DMS114 treated with DMSO at 0.1 percent for 48 hours (cell line): ENCODE data around the gene COL20A1.
"Not testable (repeated sequence)": the region's sequence is repeated elsewhere in the genome, so short reads cannot be mapped to it uniquely, and the experiment has no call there.

ENCODE experiments used
- DNase-seq: peaks from one replicate; lab custom pipeline; 2025; ENCODE audit not compliant: unreplicated experiment; lab: John Stamatoyannopoulos, UW

COL20A1 gene

GRCh38 chr20:63330084-63330760 is 37.2 kb downstream of the COL20A1 start:
- no peak for DNase-seq

DNA sequence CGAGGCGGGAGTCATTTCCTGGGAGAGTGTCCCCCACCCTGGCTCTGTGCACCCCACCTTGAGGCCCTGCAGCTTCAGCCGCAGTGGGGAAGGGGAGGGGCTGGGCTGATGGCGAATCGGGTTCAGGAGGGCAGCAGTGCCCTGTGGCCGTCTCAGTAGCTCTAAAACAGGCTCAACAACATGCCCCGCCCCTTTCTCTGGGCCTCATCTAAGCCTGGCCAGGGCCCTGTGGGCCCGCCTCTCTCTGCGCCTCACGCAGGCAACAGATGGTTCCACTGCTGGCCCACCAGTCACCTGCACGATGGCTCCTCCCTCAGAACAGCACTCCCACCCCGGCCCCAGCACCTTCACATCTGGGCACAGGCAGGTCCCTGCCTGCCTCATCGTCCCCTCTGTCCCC is 38.0 kb downstream of the COL20A1 start:
- DNase-seq = no peak

DNA sequence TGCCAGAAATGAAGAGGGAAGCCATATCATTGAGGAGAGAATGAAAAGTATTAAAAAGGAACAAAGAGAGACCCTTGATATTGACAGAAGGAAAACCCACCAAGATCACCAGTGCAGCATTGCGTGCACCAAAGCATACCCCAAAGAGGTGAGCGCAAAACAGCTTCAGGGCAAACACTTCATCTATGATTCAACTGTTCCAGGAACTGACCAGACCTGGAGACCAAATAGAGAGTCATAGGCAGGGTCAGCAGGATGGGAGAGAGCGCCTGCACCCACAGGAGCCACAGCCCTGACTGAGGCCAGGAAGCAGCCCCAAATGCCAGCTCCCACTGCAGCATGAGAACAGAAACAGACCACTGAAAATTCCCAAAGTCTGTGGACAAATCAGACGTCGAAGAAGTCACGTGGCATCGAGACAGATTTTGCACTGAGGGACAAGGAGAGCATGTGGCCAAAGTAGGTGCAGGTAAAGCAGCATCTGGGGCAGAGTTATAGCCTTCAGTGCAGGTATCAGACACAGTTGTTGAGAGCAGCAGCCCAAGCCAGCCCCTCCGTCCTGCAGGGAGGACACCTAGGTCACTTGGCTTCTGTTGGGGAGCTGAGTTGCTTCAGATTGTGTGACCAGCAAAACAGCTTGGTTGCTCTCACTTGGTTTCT is 38.9 kb downstream of the COL20A1 start:
- no peak for DNase-seq

- no peak for DNase-seq
Observed at GRCh38 chr20:63332488-63333240, 39.7 kb downstream of the COL20A1 start.

DNA sequence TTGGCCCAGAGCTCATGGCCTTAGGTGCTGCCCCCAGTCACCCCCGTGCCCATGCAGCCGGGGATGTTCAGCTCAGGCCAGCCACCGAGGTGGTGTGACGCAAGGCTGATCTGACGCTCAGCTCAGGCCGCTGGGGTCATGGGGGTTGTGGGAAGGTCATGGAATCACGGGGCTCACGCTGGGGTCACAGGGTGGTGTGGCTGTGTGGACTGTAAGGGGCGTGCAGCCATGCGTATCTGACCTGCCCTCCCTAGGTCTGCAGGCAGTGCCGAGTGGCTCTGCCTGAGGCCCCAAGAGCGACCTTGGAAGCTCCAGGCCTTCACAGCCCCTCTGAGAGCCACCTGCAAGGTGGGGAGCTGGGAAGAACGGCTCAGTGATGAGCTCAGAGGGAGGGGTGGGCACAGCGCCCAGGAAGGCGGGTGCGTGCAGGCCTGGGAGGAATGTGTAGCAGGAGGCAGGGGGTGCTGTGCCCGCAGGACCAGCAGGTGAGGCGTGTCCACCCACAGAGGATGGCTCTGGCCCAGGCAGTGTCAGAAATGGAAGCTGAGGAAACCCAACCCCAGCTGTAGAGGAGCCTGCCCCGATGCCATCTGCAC is 40.4 kb downstream of the COL20A1 start:
- no peak for DNase-seq

GRCh38 chr20:63334356-63334755 is 41.4 kb downstream of the COL20A1 start:
- DNase-seq = no peak

GRCh38 chr20:63335060-63335459 is 42.1 kb downstream of the COL20A1 start:
- not testable (repeated sequence) for DNase-seq

DNA sequence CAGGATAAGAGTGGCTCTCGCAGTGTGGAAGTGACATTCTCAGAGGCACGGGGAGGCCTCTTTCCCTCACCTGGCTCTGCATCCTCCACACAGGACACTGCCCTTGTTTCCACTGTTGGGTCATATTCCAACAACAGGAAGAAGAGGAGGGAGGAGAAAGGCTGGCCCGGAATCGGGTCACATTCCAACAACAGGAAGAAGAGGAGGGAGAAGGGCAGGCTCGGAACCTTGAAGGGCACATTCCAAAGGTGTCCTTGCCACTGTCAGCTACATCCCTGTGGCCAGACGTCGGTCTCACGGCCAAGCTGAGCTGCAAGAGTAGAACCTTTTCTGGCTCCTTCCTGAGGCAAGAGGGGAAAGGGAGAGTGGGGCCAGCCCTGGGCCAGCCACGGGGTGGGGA is 42.7 kb downstream of the COL20A1 start:
- DNase-seq = no peak

- no peak for DNase-seq
Observed at GRCh38 chr20:63336232-63336752, 43.3 kb downstream of the COL20A1 start.

DNA sequence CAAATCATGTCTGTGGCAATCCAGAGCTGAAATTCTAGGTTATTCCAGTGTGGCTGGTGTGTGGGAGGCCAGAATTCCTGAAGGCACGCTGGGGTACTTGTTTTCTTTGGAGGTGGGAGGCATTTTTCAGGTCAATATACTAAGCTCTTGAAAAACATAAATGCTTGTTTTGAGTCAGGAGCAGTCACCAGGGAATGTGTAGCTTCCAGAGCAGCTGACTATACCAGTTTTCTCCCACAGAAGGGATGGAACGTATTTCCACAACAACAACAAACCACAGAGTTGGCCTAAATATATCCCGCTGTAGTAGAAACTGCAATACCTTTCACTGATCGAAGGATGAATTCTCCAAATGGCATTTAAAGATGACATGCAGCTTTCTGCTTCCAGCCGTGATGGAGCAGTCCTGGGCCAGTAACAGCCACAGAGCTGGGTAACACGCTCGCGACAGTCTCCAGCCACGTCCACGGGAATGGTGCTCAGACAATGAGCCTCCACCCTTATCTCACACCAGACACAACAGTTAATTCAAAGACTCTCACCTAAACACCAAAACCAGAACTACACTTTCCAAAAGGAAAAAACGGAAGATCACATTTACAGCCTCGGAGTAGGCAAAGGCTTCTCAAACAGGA is 44.9 kb downstream of the COL20A1 start:
- DNase-seq = no peak

DNA sequence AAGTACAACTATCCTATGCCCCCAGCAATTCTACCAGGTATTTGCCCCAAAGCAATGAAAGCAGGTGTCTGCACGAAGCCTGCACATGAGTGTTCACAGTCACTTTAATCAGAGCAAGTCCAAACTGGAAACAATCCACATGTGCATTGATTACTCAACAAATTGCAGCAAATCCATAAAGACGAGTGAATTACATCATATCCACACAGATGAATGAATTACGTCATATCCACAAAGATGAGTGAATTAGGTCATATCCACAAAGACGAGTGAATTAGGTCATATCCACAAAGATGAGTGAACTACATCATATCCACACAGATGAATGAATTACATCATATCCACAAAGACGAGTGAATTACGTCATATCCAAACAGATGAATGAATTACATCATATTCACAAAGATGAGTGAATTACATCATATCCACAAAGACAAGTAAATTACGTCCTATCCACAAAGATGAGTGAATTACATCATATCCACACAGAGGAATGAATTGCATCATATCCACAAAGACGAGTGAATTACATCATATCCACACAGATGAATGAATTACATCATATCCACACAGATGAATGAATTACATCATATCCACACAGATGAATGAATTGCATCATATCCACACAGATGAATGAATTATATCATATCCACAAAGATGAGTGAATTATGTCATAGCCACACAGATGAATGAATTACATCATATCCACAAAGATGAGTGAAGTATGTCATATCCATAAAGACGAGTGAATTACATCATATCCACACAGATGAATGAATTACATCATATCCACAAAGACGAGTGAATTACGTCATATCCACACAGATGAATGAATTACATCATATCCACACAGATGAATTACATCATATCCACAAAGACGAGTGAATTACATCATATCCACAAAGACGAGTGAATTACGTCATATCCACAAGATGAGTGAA is 46.4 kb downstream of the COL20A1 start:
- DNase-seq = not testable (repeated sequence)

- not testable (repeated sequence) for DNase-seq
Observed at GRCh38 chr20:63340158-63340688, 47.2 kb downstream of the COL20A1 start.

DNA sequence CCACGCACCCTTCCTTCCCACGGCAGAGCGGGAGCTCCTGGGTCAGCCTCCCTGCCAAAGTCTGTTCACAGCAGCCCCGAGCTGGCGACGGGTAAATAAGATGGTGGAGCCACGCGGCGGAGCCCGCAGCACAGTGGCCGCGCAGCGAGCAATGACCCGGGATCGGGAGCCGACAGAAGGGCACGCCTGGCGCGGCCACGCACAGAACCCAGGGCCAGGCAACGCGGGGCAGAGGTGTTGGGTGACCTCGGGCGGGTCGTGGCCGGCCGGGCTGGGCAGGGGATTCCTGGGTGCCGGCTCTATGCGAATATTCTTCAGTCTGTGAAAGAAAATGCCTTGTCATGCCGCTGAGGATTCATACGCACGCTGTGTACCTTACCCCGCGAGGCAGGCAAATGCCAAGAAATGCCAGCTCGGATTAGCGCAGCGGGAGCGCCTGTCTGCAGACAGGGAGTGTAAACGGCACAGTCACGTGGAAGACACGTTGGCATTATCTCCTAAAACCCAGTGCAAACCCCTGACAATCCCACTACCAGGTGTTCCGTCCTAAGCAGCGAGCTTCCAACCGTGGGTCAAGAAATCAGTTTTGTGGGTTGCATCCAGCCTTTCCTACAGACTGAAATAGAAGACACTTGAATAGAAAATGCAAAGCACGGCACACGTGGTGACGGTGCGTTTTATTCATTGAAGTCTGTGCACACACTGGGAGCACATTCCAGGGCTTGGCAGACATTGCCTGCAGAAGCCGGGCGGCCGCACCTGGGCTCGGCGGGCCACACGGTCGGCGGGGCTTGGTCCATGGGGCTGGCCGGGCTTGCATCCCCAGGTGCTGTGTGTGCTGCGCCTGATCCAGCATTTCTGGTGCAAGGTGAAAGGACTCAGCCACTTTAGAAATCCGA is 49.8 kb downstream of the COL20A1 start:
- DNase-seq = no peak

DNA sequence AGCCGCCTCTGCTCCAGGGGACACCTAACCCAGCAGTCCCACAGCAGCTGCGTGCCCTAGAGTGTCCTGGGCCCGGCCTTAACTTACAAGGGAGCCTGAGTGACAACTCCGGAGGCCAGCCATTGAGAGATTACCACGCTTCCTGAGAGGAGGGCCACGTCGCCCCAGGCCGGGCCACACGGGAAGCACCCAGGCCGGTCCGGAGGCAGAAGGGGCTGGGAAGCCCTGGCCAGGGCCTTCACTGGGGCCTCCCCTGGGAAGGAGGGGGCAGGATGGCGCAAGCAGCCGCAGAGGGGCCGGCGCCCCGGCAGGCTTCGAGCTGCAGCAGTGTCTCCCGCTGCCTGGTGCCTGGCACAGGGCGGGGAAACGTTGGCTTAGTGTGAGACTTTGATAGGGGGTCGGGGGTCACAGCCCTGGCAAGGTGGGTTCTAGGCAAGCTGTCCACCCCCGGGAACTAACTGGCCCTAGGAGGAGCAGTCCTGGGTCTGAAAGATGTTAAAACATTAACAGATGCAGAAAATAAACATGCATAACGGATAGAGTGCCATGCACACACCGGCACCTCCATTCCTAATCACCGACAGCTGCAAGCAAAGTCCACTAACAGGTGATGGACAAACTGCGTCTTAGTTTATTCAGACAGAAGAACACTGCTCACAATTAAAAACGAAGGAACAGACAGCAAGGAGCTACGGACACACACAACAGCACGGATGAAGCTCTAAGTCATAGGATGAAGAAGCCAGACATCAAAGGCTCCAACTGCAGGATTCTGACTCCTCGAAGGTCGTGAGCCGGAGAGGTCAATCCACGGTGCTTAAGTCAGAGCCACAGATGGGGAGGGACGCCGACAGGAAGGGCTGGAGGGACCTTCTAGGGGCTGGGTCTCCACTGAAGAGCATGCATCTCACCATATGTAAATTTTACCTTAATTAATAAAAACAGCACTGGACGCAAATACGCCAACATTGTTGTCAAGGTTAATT is 50.8 kb downstream of the COL20A1 start:
- no peak for DNase-seq

- DNase-seq = no peak
Observed at GRCh38 chr20:63344616-63345327, 51.8 kb downstream of the COL20A1 start.

DNA sequence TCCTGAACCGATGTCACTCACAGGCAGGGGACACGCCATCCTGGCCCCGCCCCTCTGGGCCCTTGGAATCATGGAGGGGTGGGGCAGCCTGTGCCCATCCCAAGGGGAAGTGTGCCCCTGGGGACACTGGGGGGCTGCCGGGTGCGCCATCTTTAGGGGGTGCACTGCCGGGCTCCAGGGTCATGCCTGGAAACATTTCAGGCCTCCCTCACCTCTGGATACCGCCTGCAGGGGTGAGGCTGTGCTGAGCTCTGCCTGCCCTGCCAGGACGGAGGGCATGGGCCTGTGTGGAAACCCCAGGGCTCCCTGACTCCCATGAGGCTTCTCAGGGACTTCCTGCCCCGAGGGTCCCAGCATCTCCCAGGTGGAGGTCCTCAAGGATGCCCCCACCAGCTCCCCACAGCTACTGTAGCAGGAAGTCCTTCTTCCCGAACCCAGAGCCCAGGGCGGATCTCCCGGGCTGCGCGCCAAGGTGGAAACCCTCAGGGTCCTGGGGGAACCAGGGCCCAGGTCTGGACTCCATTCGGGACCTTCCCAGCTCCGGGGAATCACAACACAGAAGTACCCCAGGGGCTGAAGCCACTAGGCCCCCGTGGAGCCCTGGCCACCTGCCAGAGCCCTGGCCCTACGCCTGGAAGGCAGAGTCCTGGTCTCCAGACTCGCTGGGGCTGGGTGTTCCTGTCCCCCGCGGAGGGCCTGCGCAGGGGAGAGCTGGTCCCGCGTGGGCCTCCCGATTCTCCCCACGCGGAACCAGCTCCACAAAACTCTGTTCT is 52.5 kb downstream of the COL20A1 start:
- DNase-seq = no peak
